PC-3 (cell line): ENCODE results near the gene TRPC1. TPM values are rescaled to one million over a fixed set of nuclear protein-coding genes. Genes with fewer than 3 reads are reported as not detected.

ENCODE experiments used
- ATAC-seq: fragments of 200-7000 bp; cut with Tn5 transposase; 2 replicates; pipeline ENCODE4 v1.9.1; 2020; ENCODE audit warnings: mild to moderate bottlenecking, moderate library complexity
- BruUV-seq: library from RNA; stranded (reverse); fragments of 400-500 nt; replicated peaks from 2 replicates; lab custom pipeline; 2021; lab: Mats Ljungman, UMichigan
- CTCF ChIA-PET: fragments of 300-600 bp; sonication (Branson Sonifier 250); formaldehyde crosslinking; loops from one replicate; lab custom pipeline; 2022; ENCODE audit warnings: antibody characterized with exemption; lab: Charles Lee
- POLR2A ChIA-PET: fragments of 300-600 bp; sonication (Branson Sonifier 250); formaldehyde crosslinking; loops from one replicate; lab custom pipeline; 2022; ENCODE audit warnings: antibody characterized with exemption; ENCODE audit not compliant: unreplicated experiment; lab: Charles Lee
- DNase-seq: peaks from one replicate; pipeline ENCODE4 v3.0.0-alpha.2; 2015
- H2AFZ ChIP-seq: fragments of 300-600 bp; sonication (generic); 2 replicates; pipeline ENCODE4 v1.6.0; 2016; ENCODE audit warnings: antibody characterized with exemption, low read length
- H3F3A ChIP-seq: fragments of 300-600 bp; sonication (generic); one replicate; pipeline ENCODE4 v1.6.0; 2017; ENCODE audit warnings: antibody characterized with exemption, low read length, control low read depth, mild to moderate bottlenecking; ENCODE audit not compliant: unreplicated experiment
- H3K27ac ChIP-seq: fragments of 300-600 bp; sonication (generic); 2 replicates; pipeline ENCODE4 v1.5.1; 2016; ENCODE audit warnings: mild to moderate bottlenecking, low read length
- H3K27me3 ChIP-seq: fragments of 300-600 bp; sonication (generic); 2 replicates; pipeline ENCODE4 v1.6.1; 2016; ENCODE audit warnings: low read length, mixed read lengths
- H3K36me3 ChIP-seq: fragments of 300-600 bp; sonication (generic); 2 replicates; pipeline ENCODE4 v1.6.1; 2016; ENCODE audit warnings: low read depth, mixed run types, low read length, mixed read lengths
- H3K4me1 ChIP-seq: fragments of 300-600 bp; sonication (generic); 2 replicates; pipeline ENCODE4 v1.5.1; 2016; ENCODE audit warnings: low read length; ENCODE audit not compliant: insufficient read depth
- H3K4me2 ChIP-seq: fragments of 300-600 bp; sonication (generic); 2 replicates; pipeline ENCODE4 v1.6.0; 2016; ENCODE audit warnings: low read length
- H3K4me3 ChIP-seq: fragments of 300-600 bp; sonication (generic); 2 replicates; pipeline ENCODE4 v1.5.1; 2016; ENCODE audit warnings: mild to moderate bottlenecking, low read length, mixed read lengths
- H3K79me2 ChIP-seq: fragments of 300-600 bp; sonication (generic); 2 replicates; pipeline ENCODE4 v1.6.1; 2017; ENCODE audit warnings: low read length, mixed read lengths
- H3K9ac ChIP-seq: fragments of 300-600 bp; sonication (generic); 2 replicates; pipeline ENCODE4 v1.6.0; 2016; ENCODE audit warnings: mild to moderate bottlenecking, low read length
- H3K9me2 ChIP-seq: fragments of 300-600 bp; sonication (generic); replicated peaks from 2 replicates; pipeline ENCODE4 v1.6.1; 2016; ENCODE audit warnings: mixed run types, low read length, mixed read lengths
- H3K9me3 ChIP-seq: fragments of 300-600 bp; sonication (generic); 2 replicates; pipeline ENCODE4 v1.6.1; 2016; ENCODE audit warnings: low read length, mixed read lengths
- H4K20me1 ChIP-seq: fragments of 300-600 bp; sonication (generic); 2 replicates; pipeline ENCODE4 v1.6.1; 2016; ENCODE audit warnings: low read length, mixed read lengths
- CTCF ChIP-seq: fragments of 300-600 bp; sonication (generic); conservative IDR thresholded peaks from 2 replicates; pipeline ENCODE4 v1.5.1; 2017; ENCODE audit warnings: antibody characterized with exemption, low read depth, mild to moderate bottlenecking, low read length
- EZH2 ChIP-seq: fragments of 300-600 bp; sonication (generic); IDR thresholded peaks from one replicate; pipeline ENCODE4 v1.6.1; 2017; ENCODE audit warnings: antibody characterized with exemption, mild to moderate bottlenecking, low read length; ENCODE audit not compliant: unreplicated experiment
- EZH2phosphoT487 ChIP-seq: fragments of 300-600 bp; sonication (generic); IDR thresholded peaks from 2 replicates; pipeline ENCODE4 v1.6.1; 2018; ENCODE audit warnings: mild to moderate bottlenecking, antibody characterized with exemption, low read length, borderline replicate concordance
- intact Hi-C: fragments of 100-400 bp; cut with micrococcal nuclease; formaldehyde crosslinking; loops from 2 replicates; pipeline ENCODE4 v1.9.0; 2023
- total RNA-seq: library from RNA; depleted of rRNA; stranded (reverse); fragments of >200 nt; gene quantifications from 2 replicates; pipeline ENCODE4 v1.2.3, GENCODE V29; 2014

Gene TRPC1
- total RNA-seq, 1 experiment from 2014 or later, result 1.7 TPM

- Histone ChIP-seq H3K4me2 (no peak overlapping the region), H2AFZ (no peak overlapping the region), H3K27me3 (no peaks in the 10 kb centered on the region), H3K4me3 (no peak overlapping the region), H3F3A (no peaks in the 10 kb centered on the region), H3K36me3 (no peaks in the 10 kb centered on the region), H3K9me3 (no peaks in the 10 kb centered on the region), H3K4me1 (peaks cover 2% of the 10 kb centered on the region; the same call in 1 of the 2 replicates), H3K27ac (no peak overlapping the region), H3K9me2 (no peaks in the 10 kb centered on the region), H3K79me2 (no peaks in the 10 kb centered on the region), H4K20me1 (no peaks in the 10 kb centered on the region), H3K9ac (no peak overlapping the region)
- intact Hi-C loops, result no loop called here
- BruUV-seq, result no TSS peak
- ChIA-PET POLR2A (no interaction called here), CTCF (no interaction called here)
- TF ChIP-seq CTCF, result no peak
- TF ChIP-seq EZH2phosphoT487, result no peak
- TF ChIP-seq EZH2, result no peak
- ATAC-seq (no peak), DNase-seq (no peak)
These were observed 62.2 kb downstream of the TRPC1 start for GRCh38 chr3:142785996-142786395.

- Histone ChIP-seq H3K9ac (no peak overlapping the region), H3K27me3 (no peaks in the 10 kb centered on the region), H3K4me2 (no peak overlapping the region), H4K20me1 (no peaks in the 10 kb centered on the region), H3K79me2 (no peaks in the 10 kb centered on the region), H3K27ac (no peak overlapping the region), H3K9me3 (no peaks in the 10 kb centered on the region), H2AFZ (no peak overlapping the region), H3K36me3 (no peaks in the 10 kb centered on the region), H3K9me2 (no peaks in the 10 kb centered on the region), H3K4me1 (peaks cover 5% of the 10 kb centered on the region; the same call in 1 of the 2 replicates), H3F3A (no peaks in the 10 kb centered on the region), H3K4me3 (no peak overlapping the region)
- intact Hi-C loops, result no loop called here
- no TSS peak for BruUV-seq
- ATAC-seq (no peak), DNase-seq (no peak)
- TF ChIP-seq CTCF (no peak), EZH2phosphoT487 (no peak), EZH2 (no peak)
- CTCF ChIA-PET, result no interaction called here
- POLR2A ChIA-PET, result no interaction called here
These were observed 63.9 kb downstream of the TRPC1 start for GRCh38 chr3:142787719-142788118.

GRCh38 chr3:142794508-142794907 lies 70.7 kb downstream of the TRPC1 start:
- H3K36me3 ChIP-seq, result no peaks in the 10 kb centered on the region
- no peak overlapping the region for H3K4me2 ChIP-seq
- no peaks in the 10 kb centered on the region for H4K20me1 ChIP-seq
- no peak overlapping the region for H3K9ac ChIP-seq
- no TSS peak for BruUV-seq
- intact Hi-C loops, result no loop called here
- DNase-seq (no peak), ATAC-seq (no peak)
- ChIA-PET CTCF (no interaction called here), POLR2A (no interaction called here)
- no peaks in the 10 kb centered on the region for H3K9me3 ChIP-seq
- TF ChIP-seq CTCF, result no peak
- no peak for TF ChIP-seq EZH2phosphoT487
- no peak for TF ChIP-seq EZH2
- H3K79me2 ChIP-seq, result no peaks in the 10 kb centered on the region
- H3K9me2 ChIP-seq, result no peaks in the 10 kb centered on the region
- H3K4me3 ChIP-seq, result no peak overlapping the region
- H3F3A ChIP-seq, result no peaks in the 10 kb centered on the region
- no peak overlapping the region for H3K27ac ChIP-seq
- H2AFZ ChIP-seq, result no peak overlapping the region
- no peaks in the 10 kb centered on the region for H3K27me3 ChIP-seq
- H3K4me1 ChIP-seq, result peaks cover 5% of the 10 kb centered on the region; the same call in 1 of the 2 replicates
